HepG2 (cell line): ENCODE data around the gene RAB40C. TPM values are rescaled to one million over a fixed set of nuclear protein-coding genes. Genes with fewer than 3 reads are reported as not detected.
A peak's percentile ranks its signal among the peaks of the same experiment; 100 is the strongest.

Source experiments
- ATAC-seq: fragments of 200-7000 bp; cut with Tn5 transposase; 3 replicates; pipeline ENCODE4 v1.9.1; 2020; ENCODE audit warnings: mild to moderate bottlenecking, moderate library complexity
- BruUV-seq: library from RNA; stranded (reverse); fragments of 400-500 nt; replicated peaks from 2 replicates; lab custom pipeline; 2021; lab: Mats Ljungman, UMichigan
- CTCF ChIA-PET: fragments of 300-600 bp; formaldehyde crosslinking; extraction: SDS; loops from one replicate; lab custom pipeline; 2021; ENCODE audit warnings: low total read pairs, inconsistent platforms, low intra/inter-chr PET ratio; lab: Yijun Ruan, JAX
- POLR2A ChIA-PET: fragments of 350-600 bp; sonication (Branson Sonifier 250); formaldehyde crosslinking; loops from one replicate; lab custom pipeline; 2020; ENCODE audit warnings: antibody characterized with exemption, inconsistent platforms; lab: Yijun Ruan, JAX
- DNase-seq: peaks from one replicate; pipeline ENCODE4 v3.0.0-alpha.2; 2015; ENCODE audit warnings: low spot score
- FAIRE-seq: peaks from 3 replicates; lab custom pipeline; 2011; peaks lifted over from hg19 to GRCh38; lab: Jason Lieb, UNC
- H2AFZ ChIP-seq: one replicate; pipeline ENCODE4 v1.6.1; 2011; ENCODE audit warnings: low read length, inconsistent platforms
- H3K27ac ChIP-seq: fragments of 300-600 bp; 3 replicates; pipeline ENCODE4 v1.8.0; 2011; ENCODE audit warnings: mixed run types, mild to moderate bottlenecking, mixed read lengths, low read length, inconsistent platforms; ENCODE audit not compliant: insufficient read depth; ENCODE audit errors: extremely low read length
- H3K27me3 ChIP-seq, 2 experiments: fragments of 200-600 bp in 1 of 2; 2 replicates in 1 of 2; 3 replicates in 1 of 2; pipeline versions ENCODE4 v1.6.0 to v1.8.0; 2011; ENCODE audit warnings: low read length in 2 of 2, mild to moderate bottlenecking in 2 of 2, moderate library complexity in 2 of 2, inconsistent platforms in 1 of 2; ENCODE audit not compliant: insufficient read depth in 2 of 2, control insufficient read depth in 1 of 2
- H3K36me3 ChIP-seq, 2 experiments: fragments of 200-600 bp in 1 of 2; replicated peaks in 1 of 2; 2 replicates in 1 of 2; 3 replicates in 1 of 2; pipeline versions ENCODE4 v1.5.1 to v1.8.0; 2011; ENCODE audit warnings: low read length in 2 of 2, inconsistent platforms in 1 of 2; ENCODE audit not compliant: insufficient read depth in 2 of 2, control insufficient read depth in 1 of 2
- H3K4me1 ChIP-seq: 2 replicates; pipeline ENCODE4 v1.5.1; 2012; ENCODE audit warnings: low read length, inconsistent platforms; ENCODE audit not compliant: insufficient read depth
- H3K4me2 ChIP-seq: 2 replicates; pipeline ENCODE4 v1.6.0; 2011; ENCODE audit warnings: low read depth, low read length, inconsistent platforms
- H3K4me3 ChIP-seq, 3 experiments: fragments of 200-600 bp in 1 of 3; sonication (generic), shearing (Covaris generic) in 1 of 3; replicated peaks in 1 of 3; 2 replicates each; pipeline ENCODE4 v1.5.1; 2011 to 2016; ENCODE audit warnings: low read length in 3 of 3, inconsistent platforms in 2 of 3, low read depth in 2 of 3, mild to moderate bottlenecking in 2 of 3, control low read depth in 1 of 3, mixed read lengths in 1 of 3; ENCODE audit not compliant: insufficient read depth in 1 of 3
- H3K79me2 ChIP-seq: one replicate; pipeline ENCODE4 v1.6.1; 2011; ENCODE audit warnings: low read length, inconsistent platforms; ENCODE audit not compliant: insufficient read depth
- H3K9ac ChIP-seq: 2 replicates; pipeline ENCODE4 v1.6.0; 2011; ENCODE audit warnings: mild to moderate bottlenecking, low read depth, low read length, inconsistent platforms; ENCODE audit not compliant: insufficient read depth
- H3K9me3 ChIP-seq: 2 replicates; pipeline ENCODE4 v1.5.1; 2012; ENCODE audit warnings: mild to moderate bottlenecking, low read length
- H4K20me1 ChIP-seq: 2 replicates; pipeline ENCODE4 v1.6.0; 2011; ENCODE audit warnings: inconsistent platforms, mild to moderate bottlenecking, low read length, moderate library complexity; ENCODE audit not compliant: insufficient read depth
- AGO2 ChIP-seq: fragments of 200-400 bp; formaldehyde crosslinking; optimal IDR thresholded peaks from 2 replicates; pipeline ENCODE3; 2017; ENCODE audit warnings: mild to moderate bottlenecking, low read depth, low read length, moderate library complexity
- HNRNPLL ChIP-seq: fragments of 200-400 bp; formaldehyde crosslinking; IDR thresholded peaks from 2 replicates; pipeline ENCODE4 v1.6.1; 2017; ENCODE audit warnings: mild to moderate bottlenecking, low read depth, low read length; ENCODE audit not compliant: poor library complexity, severe bottlenecking
- KMT2B ChIP-seq: IDR thresholded peaks from 2 replicates; pipeline ENCODE4 v1.6.1; 2016; ENCODE audit warnings: missing genetic modification reagents, missing compliant biosample characterization
- TRIM24 ChIP-seq: sonication (generic); formaldehyde crosslinking; IDR thresholded peaks from 2 replicates; pipeline ENCODE4 v1.8.0; 2022; ENCODE audit warnings: mild to moderate bottlenecking, missing genetic modification reagents
- UBTF ChIP-seq: sonication (generic); formaldehyde crosslinking; IDR thresholded peaks from 2 replicates; pipeline ENCODE4 v1.4.0; 2020; ENCODE audit warnings: mild to moderate bottlenecking, missing genetic modification reagents
- ZNF205 ChIP-seq: IDR thresholded peaks from 2 replicates; pipeline ENCODE4 v1.6.1; 2018; ENCODE audit warnings: missing biosample characterization, missing genetic modification reagents
- ZNF362 ChIP-seq: sonication (generic); formaldehyde crosslinking; IDR thresholded peaks from 2 replicates; pipeline ENCODE4 v1.4.0; 2020; ENCODE audit warnings: missing genetic modification reagents, mild to moderate bottlenecking, borderline replicate concordance
- ZSCAN9 ChIP-seq: IDR thresholded peaks from 2 replicates; pipeline ENCODE4 v1.6.1; 2016; ENCODE audit warnings: borderline replicate concordance
- WGBS: methylation state at CpG from one replicate; pipeline ENCODE4 v1.1.6; 2017; ENCODE audit warnings: low lambda C conversion rate; 5-methylcytosine and 5-hydroxymethylcytosine counted together
- in situ Hi-C: cut with HindIII; loops from 2 replicates; pipeline ENCODE4 v1.10.0; 2017; ENCODE audit warnings: low pct_unique_long_range_greater_than_20kb; ENCODE audit not compliant: extremely low pct_ligation_motif_present
- intact Hi-C: fragments of 100-400 bp; cut with micrococcal nuclease; formaldehyde crosslinking; loops from one replicate; pipeline ENCODE4 v1.10.0; 2022; ENCODE audit not compliant: unreplicated experiment
- polyA plus RNA-seq, 8 experiments: library from polyadenylated mRNA; depleted of rRNA in 3 of 8; stranded (reverse) in 7 of 8; unstranded in 1 of 8; fragments of >200 nt; fragmentation: Illumina TruSeq in 4 of 8; extraction: Trizol in 4 of 8; gene quantifications; 2 replicates each; pipeline versions ENCODE4 v1.2.1 to v1.2.3, GENCODE V29; 2011 to 2016; ENCODE audit warnings: low read depth in 4 of 8, missing spikeins in 1 of 8, mixed read lengths in 1 of 8; ENCODE audit not compliant: insufficient read depth in 1 of 8
- total RNA-seq, 5 experiments: library from RNA; depleted of rRNA; stranded (reverse); fragments of >200 nt; fragmentation: Illumina TruSeq; extraction: Trizol; gene quantifications; 2 replicates each; pipeline ENCODE4 v1.2.3, GENCODE V29; 2016; ENCODE audit warnings: low read depth in 1 of 5
- TF ChIP-seq, protein P1 (sequence below): sonication (generic); formaldehyde crosslinking; IDR thresholded peaks from 2 replicates; pipeline ENCODE4 v1.4.0; 2020; ENCODE audit warnings: mild to moderate bottlenecking, missing genetic modification reagents

RAB40C gene
- total and polyA plus RNA-seq, 2 of the 13 experiments (the other 11 are each of a cell fraction or from before 2014, with no cell fraction given) = 7.7 to 11.5 TPM

- ChIA-PET POLR2A (no interaction called here), CTCF (no interaction called here)
- no peak overlapping the region for H3K4me3 ChIP-seq
- in situ Hi-C loops (no loop called here), intact Hi-C loops (no loop called here)
- no TSS peak for BruUV-seq
- H3K4me2 ChIP-seq = no peak overlapping the region
- peaks cover 27% of the 10 kb centered on the region for H3K4me1 ChIP-seq
- no peaks in the 10 kb centered on the region for H3K79me2 ChIP-seq
- TF ChIP-seq KMT2B (CRISPR knock-in tag) (no peak), ZNF205 (CRISPR knock-in tag) (no peak), HNRNPLL (peak; percentile 8), ZSCAN9 (CRISPR knock-in tag) (no peak), UBTF (CRISPR knock-in tag) (no peak), AGO2 (peak; percentile 20), ZNF362 (CRISPR knock-in tag) (no peak), TRIM24 (CRISPR knock-in tag) (no peak)
- TF ChIP-seq, protein P1, sequence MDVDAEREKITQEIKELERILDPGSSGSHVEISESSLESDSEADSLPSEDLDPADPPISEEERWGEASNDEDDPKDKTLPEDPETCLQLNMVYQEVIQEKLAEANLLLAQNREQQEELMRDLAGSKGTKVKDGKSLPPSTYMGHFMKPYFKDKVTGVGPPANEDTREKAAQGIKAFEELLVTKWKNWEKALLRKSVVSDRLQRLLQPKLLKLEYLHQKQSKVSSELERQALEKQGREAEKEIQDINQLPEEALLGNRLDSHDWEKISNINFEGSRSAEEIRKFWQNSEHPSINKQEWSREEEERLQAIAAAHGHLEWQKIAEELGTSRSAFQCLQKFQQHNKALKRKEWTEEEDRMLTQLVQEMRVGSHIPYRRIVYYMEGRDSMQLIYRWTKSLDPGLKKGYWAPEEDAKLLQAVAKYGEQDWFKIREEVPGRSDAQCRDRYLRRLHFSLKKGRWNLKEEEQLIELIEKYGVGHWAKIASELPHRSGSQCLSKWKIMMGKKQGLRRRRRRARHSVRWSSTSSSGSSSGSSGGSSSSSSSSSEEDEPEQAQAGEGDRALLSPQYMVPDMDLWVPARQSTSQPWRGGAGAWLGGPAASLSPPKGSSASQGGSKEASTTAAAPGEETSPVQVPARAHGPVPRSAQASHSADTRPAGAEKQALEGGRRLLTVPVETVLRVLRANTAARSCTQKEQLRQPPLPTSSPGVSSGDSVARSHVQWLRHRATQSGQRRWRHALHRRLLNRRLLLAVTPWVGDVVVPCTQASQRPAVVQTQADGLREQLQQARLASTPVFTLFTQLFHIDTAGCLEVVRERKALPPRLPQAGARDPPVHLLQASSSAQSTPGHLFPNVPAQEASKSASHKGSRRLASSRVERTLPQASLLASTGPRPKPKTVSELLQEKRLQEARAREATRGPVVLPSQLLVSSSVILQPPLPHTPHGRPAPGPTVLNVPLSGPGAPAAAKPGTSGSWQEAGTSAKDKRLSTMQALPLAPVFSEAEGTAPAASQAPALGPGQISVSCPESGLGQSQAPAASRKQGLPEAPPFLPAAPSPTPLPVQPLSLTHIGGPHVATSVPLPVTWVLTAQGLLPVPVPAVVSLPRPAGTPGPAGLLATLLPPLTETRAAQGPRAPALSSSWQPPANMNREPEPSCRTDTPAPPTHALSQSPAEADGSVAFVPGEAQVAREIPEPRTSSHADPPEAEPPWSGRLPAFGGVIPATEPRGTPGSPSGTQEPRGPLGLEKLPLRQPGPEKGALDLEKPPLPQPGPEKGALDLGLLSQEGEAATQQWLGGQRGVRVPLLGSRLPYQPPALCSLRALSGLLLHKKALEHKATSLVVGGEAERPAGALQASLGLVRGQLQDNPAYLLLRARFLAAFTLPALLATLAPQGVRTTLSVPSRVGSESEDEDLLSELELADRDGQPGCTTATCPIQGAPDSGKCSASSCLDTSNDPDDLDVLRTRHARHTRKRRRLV (CRISPR knock-in tag) = no peak
- 93% methylated on average over 14 of the region's 28 CpGs for WGBS
- H2AFZ ChIP-seq = no peak overlapping the region
- FAIRE-seq (no peak), DNase-seq (no peak), ATAC-seq (no peak)
- H3K27ac ChIP-seq = no peak overlapping the region
- no peak overlapping the region for H3K9ac ChIP-seq
- H3K9me3 ChIP-seq = no peaks in the 10 kb centered on the region
- H3K36me3 ChIP-seq = peaks cover 4 to 8% of the 10 kb centered on the region in 2 experiments; a peak in 2 of 5 replicates
- no peaks in the 10 kb centered on the region for H3K27me3 ChIP-seq
- no peaks in the 10 kb centered on the region for H4K20me1 ChIP-seq
Measured at GRCh38 chr16:551210-551609, 38.7 kb upstream of the RAB40C start.
